H1 (cell line): ENCODE data around the gene PHOX2A. TPM values are rescaled to one million over a fixed set of nuclear protein-coding genes. Genes with fewer than 3 reads are reported as not detected.

Experiments used
- CTCF ChIA-PET: fragments of 300-600 bp; sonication (Branson Sonifier 250); formaldehyde crosslinking; loops from one replicate; lab custom pipeline; 2021; ENCODE audit not compliant: partially characterized antibody; lab: Charles Lee
- POLR2A ChIA-PET: fragments of 300-600 bp; sonication (Branson Sonifier 250); formaldehyde crosslinking; loops from one replicate; lab custom pipeline; 2021; ENCODE audit warnings: inconsistent platforms; ENCODE audit not compliant: partially characterized antibody; lab: Charles Lee
- DNase-seq, 2 experiments: peaks; one replicate each; pipeline versions ENCODE4 v3.0.0 to v3.0.0-alpha.2; 2010 to 2022; ENCODE audit warnings: low spot score in 2 of 2, low read depth in 1 of 2, mixed read lengths in 1 of 2
- FAIRE-seq: peaks from 2 replicates; lab custom pipeline; 2011; peaks lifted over from hg19 to GRCh38; lab: Jason Lieb, UNC
- H2AFZ ChIP-seq: 2 replicates; pipeline ENCODE4 v1.8.1; 2012; ENCODE audit warnings: low read length, inconsistent platforms
- H2AK5ac ChIP-seq: 2 replicates; pipeline ENCODE4 v1.6.1; 2013; ENCODE audit warnings: low read depth, low read length
- H2BK120ac ChIP-seq: replicated peaks from 2 replicates; pipeline ENCODE3; 2013; ENCODE audit warnings: low read depth, low read length, inconsistent platforms
- H2BK12ac ChIP-seq: 2 replicates; pipeline ENCODE4 v1.6.1; 2013; ENCODE audit warnings: low read depth, low read length
- H2BK15ac ChIP-seq: 2 replicates; pipeline ENCODE4 v1.6.1; 2013; ENCODE audit warnings: low read length
- H2BK20ac ChIP-seq: 2 replicates; pipeline ENCODE4 v1.6.1; 2013; ENCODE audit warnings: low read length
- H2BK5ac ChIP-seq: 2 replicates; pipeline ENCODE4 v1.6.1; 2013; ENCODE audit warnings: low read depth, low read length
- H3K14ac ChIP-seq: 2 replicates; pipeline ENCODE4 v1.6.1; 2013; ENCODE audit warnings: inconsistent platforms; ENCODE audit not compliant: insufficient read length
- H3K18ac ChIP-seq: 2 replicates; pipeline ENCODE4 v1.6.1; 2013; ENCODE audit warnings: low read length; ENCODE audit errors: extremely low read depth
- H3K23ac ChIP-seq: 2 replicates; pipeline ENCODE4 v1.6.1; 2013; ENCODE audit warnings: inconsistent platforms; ENCODE audit not compliant: insufficient read length
- H3K23me2 ChIP-seq: 2 replicates; pipeline ENCODE4 v1.6.1; 2013; ENCODE audit warnings: low read depth, low read length
- H3K27ac ChIP-seq: 2 replicates; pipeline ENCODE4 v1.6.1; 2011; ENCODE audit warnings: low read depth, low read length, inconsistent platforms
- H3K27me3 ChIP-seq, 4 experiments: replicated peaks in 1 of 4; 1 replicate in 1 of 4; 2 replicates in 3 of 4; pipeline versions ENCODE4 v1.6.1 to v1.8.1; 2011 to 2013; ENCODE audit warnings: low read length in 3 of 4, mild to moderate bottlenecking in 3 of 4, inconsistent platforms in 2 of 4, mixed read lengths in 2 of 4, moderate library complexity in 1 of 4; ENCODE audit not compliant: control insufficient read depth in 3 of 4, insufficient read depth in 3 of 4; ENCODE audit errors: extremely low read depth in 1 of 4
- H3K36me3 ChIP-seq, 4 experiments: 2 replicates each; pipeline versions ENCODE4 v1.6.1 to v1.8.1; 2011 to 2013; ENCODE audit warnings: mild to moderate bottlenecking in 4 of 4, low read length in 3 of 4, moderate library complexity in 2 of 4, control low read depth in 1 of 4, inconsistent platforms in 1 of 4; ENCODE audit not compliant: insufficient read depth in 4 of 4, control insufficient read depth in 2 of 4
- H3K4ac ChIP-seq: replicated peaks from 2 replicates; pipeline ENCODE3; 2013; ENCODE audit warnings: low read length, low read depth, mixed read lengths, inconsistent platforms; ENCODE audit not compliant: insufficient read length
- H3K4me1 ChIP-seq, 4 experiments: replicated peaks in 1 of 4; 1 replicate in 1 of 4; 2 replicates in 3 of 4; pipeline versions ENCODE4 v1.6.1 to v1.8.1; 2011 to 2013; ENCODE audit warnings: low read length in 3 of 4, inconsistent platforms in 2 of 4, mixed read lengths in 1 of 4; ENCODE audit not compliant: insufficient read depth in 4 of 4, control insufficient read depth in 3 of 4
- H3K4me2 ChIP-seq, 2 experiments: 2 replicates each; pipeline versions ENCODE4 v1.6.1 to v1.8.1; 2011 to 2013; ENCODE audit warnings: low read depth in 2 of 2, low read length in 2 of 2, control low read depth in 1 of 2, inconsistent platforms in 1 of 2, mild to moderate bottlenecking in 1 of 2; ENCODE audit not compliant: insufficient read depth in 1 of 2
- H3K4me3 ChIP-seq, 4 experiments: fragments of 200-600, 300-600 bp in 1 of 4; sonication (generic), shearing (Covaris generic), sonication (Bioruptor Twin) in 1 of 4; 2 replicates each; pipeline versions ENCODE4 v1.5.1 to v1.8.1; 2011 to 2016; ENCODE audit warnings: low read length in 4 of 4, low read depth in 3 of 4, control low read depth in 2 of 4, inconsistent platforms in 2 of 4, mild to moderate bottlenecking in 2 of 4, mixed read lengths in 1 of 4, moderate library complexity in 1 of 4; ENCODE audit not compliant: insufficient read depth in 2 of 4; ENCODE audit errors: extremely low read depth in 1 of 4
- H3K56ac ChIP-seq: replicated peaks from 2 replicates; pipeline ENCODE3; 2013; ENCODE audit warnings: low read depth, mild to moderate bottlenecking, mixed read lengths, low read length, inconsistent platforms; ENCODE audit not compliant: insufficient read length
- H3K79me1 ChIP-seq: 2 replicates; pipeline ENCODE4 v1.6.1; 2013; ENCODE audit warnings: low read depth, low read length, control low read depth
- H3K79me2 ChIP-seq, 2 experiments: 2 replicates each; pipeline versions ENCODE4 v1.6.1 to v1.8.1; 2012 to 2013; ENCODE audit warnings: low read length in 2 of 2, mild to moderate bottlenecking in 2 of 2, inconsistent platforms in 1 of 2; ENCODE audit not compliant: insufficient read depth in 2 of 2, control insufficient read depth in 1 of 2
- H3K9ac ChIP-seq, 4 experiments: replicated peaks in 1 of 4; 1 replicate in 1 of 4; 2 replicates in 3 of 4; pipeline versions ENCODE4 v1.6.1 to v1.8.1; 2011 to 2013; ENCODE audit warnings: low read depth in 3 of 4, low read length in 3 of 4, control low read depth in 2 of 4, mild to moderate bottlenecking in 2 of 4, moderate library complexity in 2 of 4, inconsistent platforms in 1 of 4; ENCODE audit errors: extremely low read depth in 1 of 4
- H3K9me3 ChIP-seq, 2 experiments: 2 replicates each; pipeline versions ENCODE4 v1.6.1 to v1.8.1; 2012 to 2013; ENCODE audit warnings: mild to moderate bottlenecking in 2 of 2, moderate library complexity in 2 of 2, control low read depth in 1 of 2, inconsistent platforms in 1 of 2, low read depth in 1 of 2, low read length in 1 of 2, mixed read lengths in 1 of 2; ENCODE audit not compliant: insufficient read depth in 2 of 2
- H4K20me1 ChIP-seq, 2 experiments: replicated peaks in 1 of 2; 2 replicates each; pipeline versions ENCODE3 to v1.8.1; 2011 to 2013; ENCODE audit warnings: inconsistent platforms in 2 of 2, low read length in 2 of 2, mild to moderate bottlenecking in 1 of 2; ENCODE audit not compliant: insufficient read depth in 2 of 2, control insufficient read depth in 1 of 2
- H4K5ac ChIP-seq: 2 replicates; pipeline ENCODE4 v1.6.1; 2013; ENCODE audit warnings: low read length, low read depth, mixed read lengths, inconsistent platforms; ENCODE audit not compliant: insufficient read length
- H4K8ac ChIP-seq: 2 replicates; pipeline ENCODE4 v1.8.0; 2013; ENCODE audit warnings: mild to moderate bottlenecking, moderate library complexity, low read length, inconsistent platforms; ENCODE audit not compliant: insufficient read depth; ENCODE audit errors: extremely low read depth
- H4K91ac ChIP-seq: replicated peaks from 2 replicates; pipeline ENCODE3; 2013; ENCODE audit warnings: low read length, mixed read lengths, inconsistent platforms; ENCODE audit not compliant: insufficient read length
- ASH2L ChIP-seq: fragments of 200-600, 300-600 bp; sonication (generic); IDR thresholded peaks from one replicate; pipeline ENCODE4 v1.7.1; 2017; ENCODE audit warnings: low read length
- CEBPB ChIP-seq: IDR thresholded peaks from 2 replicates; pipeline ENCODE4 v1.6.1; 2012; ENCODE audit warnings: low read depth, low read length
- CTCF ChIP-seq, 3 experiments: IDR thresholded peaks; 1 replicate in 2 of 3; 2 replicates in 1 of 3; pipeline versions ENCODE4 v1.5.1 to v1.6.1; 2011; ENCODE audit warnings: low read length in 3 of 3, mild to moderate bottlenecking in 3 of 3, inconsistent platforms in 2 of 3, low read depth in 1 of 3, moderate library complexity in 1 of 3; ENCODE audit not compliant: insufficient read depth in 1 of 3; ENCODE audit errors: control extremely low read depth in 1 of 3
- FOSL1 ChIP-seq: IDR thresholded peaks from 2 replicates; pipeline ENCODE4 v1.6.1; 2011; ENCODE audit warnings: mild to moderate bottlenecking, low read depth, low read length, moderate library complexity; ENCODE audit not compliant: insufficient read depth
- PHF8 ChIP-seq: fragments of 200-600 bp; sonication (generic); conservative IDR thresholded peaks from 2 replicates; pipeline ENCODE4 v1.7.1; 2012; ENCODE audit warnings: low read depth, mild to moderate bottlenecking, inconsistent platforms, low read length, moderate library complexity
- POLR2AphosphoS5 ChIP-seq: IDR thresholded peaks from 2 replicates; pipeline ENCODE4 v1.6.1; 2011; ENCODE audit warnings: low read depth, low read length
- RAD21 ChIP-seq, 2 experiments: IDR thresholded peaks in 1 of 2; conservative IDR thresholded peaks in 1 of 2; 2 replicates each; pipeline ENCODE4 v1.6.1; 2011; ENCODE audit warnings: low read depth in 2 of 2, low read length in 2 of 2, improper control_type of control experiment in 1 of 2, inconsistent platforms in 1 of 2, mild to moderate bottlenecking in 1 of 2, moderate library complexity in 1 of 2
- RNF2 ChIP-seq: fragments of 200-900, 300-1000 bp; sonication (generic); IDR thresholded peaks from 2 replicates; pipeline ENCODE4 v1.7.1; 2016; ENCODE audit warnings: borderline replicate concordance, low read depth, mild to moderate bottlenecking, antibody characterized with exemption, low read length; ENCODE audit not compliant: poor library complexity, severe bottlenecking; ENCODE audit errors: missing control alignments
- SAP30 ChIP-seq: fragments of 300-600 bp; sonication (generic); IDR thresholded peaks from 2 replicates; pipeline ENCODE4 v1.7.1; 2012; ENCODE audit warnings: low read length, moderate library complexity, mild to moderate bottlenecking, inconsistent platforms; ENCODE audit not compliant: insufficient read depth, insufficient replicate concordance
- WGBS, 2 experiments: shearing (Covaris generic) in 1 of 2; methylation state at CpG; one replicate each; pipeline versions ENCODE4 v1.1.6 to v1.1.7; 2013 to 2015; ENCODE audit warnings: low lambda C conversion rate in 2 of 2, mixed read lengths in 2 of 2, inconsistent platforms in 1 of 2, low coverage in 1 of 2, missing lambda C conversion rate in 1 of 2; ENCODE audit not compliant: insufficient replicate concordance in 2 of 2, insufficient coverage in 1 of 2, insufficient read length in 1 of 2; ENCODE audit errors: extremely low coverage in 1 of 2, missing lambda C conversion rate in 1 of 2; 5-methylcytosine and 5-hydroxymethylcytosine counted together
- polyA plus RNA-seq, 7 experiments: library from polyadenylated mRNA; depleted of rRNA in 3 of 7; stranded (reverse) in 5 of 7; unstranded in 2 of 7; fragments of >200 nt in 5 of 7; fragments of 200-250 nt in 2 of 7; gene quantifications; 1 replicate in 5 of 7; 2 replicates in 1 of 7; 4 replicates in 1 of 7; pipeline versions ENCODE4 v1.2.1 to v1.2.3, GENCODE V29; 2011 to 2013; ENCODE audit warnings: missing spikeins in 2 of 7, mixed read lengths in 2 of 7
- total RNA-seq: library from RNA; stranded (reverse); fragmentation: NEBNext Ultra II Directional; extraction: Animal tissue kit (Norgen Biotek cat#: 25700); gene quantifications from 2 replicates; pipeline ENCODE4 v1.2.1, GENCODE V29; 2021

The PHOX2A gene
- total and polyA plus RNA-seq, 2 of the 8 experiments (the other 6 are each of a cell fraction or from before 2014, with no cell fraction given), result 0.67 TPM; not detected in 1

- Histone ChIP-seq H3K79me2 (peaks cover 0 to 11% of the 10 kb centered on the region in 2 experiments; a peak in 2 of 4 replicates), H3K27me3 (no peaks in the 10 kb centered on the region), H3K36me3 (peaks cover 23 to 61% (median 47%) of the 10 kb centered on the region in 4 experiments), H3K23me2 (peaks cover 10% of the 10 kb centered on the region), H3K4me1 (peaks cover 0 to 5% (median 3%) of the 10 kb centered on the region in 4 experiments; a peak in 4 of 7 replicates), H2BK5ac (no peak overlapping the region), H3K4me2 (no peak overlapping the region), H3K18ac (no peak overlapping the region), H4K8ac (no peak overlapping the region), H2BK20ac (no peak overlapping the region), H4K91ac (no peak overlapping the region), H3K4me3 (no peak overlapping the region), H3K9ac (no peak overlapping the region), H2BK12ac (no peak overlapping the region), H3K4ac (no peak overlapping the region), H2BK120ac (no peak overlapping the region), H4K20me1 (peaks cover 13 to 25% of the 10 kb centered on the region in 2 experiments), H2AFZ (no peak overlapping the region), H3K79me1 (peaks cover 10% of the 10 kb centered on the region), H2BK15ac (no peak overlapping the region), H3K14ac (no peak overlapping the region), H2AK5ac (no peak overlapping the region), H3K9me3 (no peaks in the 10 kb centered on the region), H3K27ac (no peak overlapping the region), H4K5ac (no peak overlapping the region), H3K56ac (no peak overlapping the region), H3K23ac (no peak overlapping the region)
- no peak for TF ChIP-seq PHF8
- no peak for TF ChIP-seq SAP30
- TF ChIP-seq RAD21 (IDR thresholded peaks at IDR 0.05 in 1 of 2, conservative IDR thresholded peaks at IDR 0.05 in 1 of 2; ENCODE audit: low read depth in 2 of 2, low read length in 2 of 2), result no peak
- no peak for TF ChIP-seq RNF2
- no peak for TF ChIP-seq CTCF (IDR thresholded peaks at IDR 0.05; ENCODE audit: control extremely low read depth in 1 of 3, insufficient read depth in 1 of 3, low read depth in 1 of 3, low read length in 3 of 3)
- TF ChIP-seq ASH2L, result no peak
- TF ChIP-seq CEBPB, result no peak
- no peak for TF ChIP-seq FOSL1
- TF ChIP-seq POLR2AphosphoS5, result no peak
- DNase-seq (peak in 1 of 2 experiments; percentile 29), FAIRE-seq (no peak)
- ChIA-PET CTCF (interaction anchor here (0.6 to 8.3 kb wide), 9 partner anchors 7 to 252 kb away, joined by 3 to 72 read pairs (median 3); no protein-coding TSS in a partner anchor), POLR2A (interaction anchor here (1.2 to 9.9 kb wide), 2 partner anchors 8 to 117 kb away, joined by 3 to 160 read pairs; partner anchors contain the start of gene ANAPC15)
- WGBS, 2 experiments, result 94% methylated on average over 8 of the region's 8 CpGs; no CpG with 5 or more reads in 1 of the 2 experiments
Observed at GRCh38 chr11:72229336-72229924, 14.5 kb downstream of the PHOX2A start.
